GM18909 (cell line): ENCODE data around the gene SH3BP1.
"Not testable (repeated sequence)": the region's sequence is repeated elsewhere in the genome, so short reads cannot be mapped to it uniquely, and the experiment has no call there.

Source experiments
- ATAC-seq: cut with Tn5 transposase; IDR thresholded peaks from one replicate; pipeline ENCODE4 v1.9.1; 2021; ENCODE audit warnings: mild to moderate bottlenecking; ENCODE audit not compliant: unreplicated experiment, poor library complexity

Gene SH3BP1

GRCh38 chr22:37633089-37633624, 6.3 kb upstream of the SH3BP1 start:
- ATAC-seq, result peak; percentile 65

DNA sequence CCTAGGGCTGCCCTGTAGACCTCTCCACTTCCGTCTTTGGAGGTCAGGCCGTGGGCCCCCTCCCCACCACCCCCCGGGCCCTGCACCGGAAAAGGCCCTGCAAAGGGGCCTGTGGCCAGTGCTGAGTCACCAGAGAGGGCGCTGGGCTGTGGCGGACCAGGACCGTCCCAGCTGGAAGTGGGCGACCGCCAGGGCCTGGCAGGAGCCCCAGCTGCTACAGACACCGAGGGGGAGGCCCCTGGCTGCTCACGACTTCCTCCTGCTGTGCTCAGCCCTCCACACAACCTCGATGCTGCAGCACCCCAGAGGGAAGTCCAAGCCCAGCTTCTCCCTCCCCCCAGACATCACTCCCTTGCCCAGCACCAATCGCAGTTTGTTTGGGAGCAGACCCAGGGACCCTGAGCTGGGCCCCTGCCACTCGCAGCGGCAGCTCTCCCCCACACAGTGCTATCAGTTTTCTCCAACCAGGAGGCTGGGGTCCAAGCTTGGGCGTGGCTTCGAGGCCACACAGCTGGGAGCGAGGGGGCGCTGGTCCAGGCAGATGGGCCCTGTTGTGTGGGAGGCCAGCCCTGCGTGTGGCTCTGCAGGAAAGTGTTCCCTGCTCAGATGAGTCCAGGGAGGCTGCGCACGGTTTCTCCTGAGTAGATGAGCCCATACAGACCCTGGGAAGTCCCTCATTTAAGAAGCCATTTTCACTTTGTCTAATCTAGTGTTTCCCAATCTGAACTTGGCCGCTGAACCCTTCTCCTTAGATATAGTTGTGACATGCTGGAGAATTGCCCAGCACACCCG, 5.6 kb upstream of the SH3BP1 start:
- peak; percentile 58 for ATAC-seq

GRCh38 chr22:37634417-37634924, 5.0 kb upstream of the SH3BP1 start:
- ATAC-seq, result no peak

DNA sequence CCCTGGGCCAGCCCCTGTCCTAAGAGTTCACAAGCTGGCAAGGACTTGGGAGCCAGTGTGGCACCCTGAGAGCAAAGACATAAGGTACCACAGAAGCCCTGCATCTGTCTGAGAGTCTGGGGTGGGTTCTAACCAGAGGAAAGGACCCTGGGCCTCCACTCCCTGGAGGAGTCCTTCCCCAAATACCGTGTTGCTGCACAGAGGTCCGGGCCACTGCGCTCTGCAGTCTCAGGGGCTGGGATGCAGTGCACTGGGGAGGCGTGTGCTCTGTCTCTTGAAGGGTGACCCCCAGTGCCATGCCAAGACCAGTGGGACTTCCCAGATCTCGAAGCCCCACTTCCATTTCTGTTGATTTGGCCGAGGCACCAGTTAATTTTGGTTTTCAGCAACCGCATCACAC, 4.3 kb upstream of the SH3BP1 start:
- no peak for ATAC-seq

- no peak for ATAC-seq
These were observed 3.1 kb upstream of the SH3BP1 start for GRCh38 chr22:37636186-37636948.

GRCh38 chr22:37636949-37637273, 2.6 kb upstream of the SH3BP1 start:
- ATAC-seq, result no peak

DNA sequence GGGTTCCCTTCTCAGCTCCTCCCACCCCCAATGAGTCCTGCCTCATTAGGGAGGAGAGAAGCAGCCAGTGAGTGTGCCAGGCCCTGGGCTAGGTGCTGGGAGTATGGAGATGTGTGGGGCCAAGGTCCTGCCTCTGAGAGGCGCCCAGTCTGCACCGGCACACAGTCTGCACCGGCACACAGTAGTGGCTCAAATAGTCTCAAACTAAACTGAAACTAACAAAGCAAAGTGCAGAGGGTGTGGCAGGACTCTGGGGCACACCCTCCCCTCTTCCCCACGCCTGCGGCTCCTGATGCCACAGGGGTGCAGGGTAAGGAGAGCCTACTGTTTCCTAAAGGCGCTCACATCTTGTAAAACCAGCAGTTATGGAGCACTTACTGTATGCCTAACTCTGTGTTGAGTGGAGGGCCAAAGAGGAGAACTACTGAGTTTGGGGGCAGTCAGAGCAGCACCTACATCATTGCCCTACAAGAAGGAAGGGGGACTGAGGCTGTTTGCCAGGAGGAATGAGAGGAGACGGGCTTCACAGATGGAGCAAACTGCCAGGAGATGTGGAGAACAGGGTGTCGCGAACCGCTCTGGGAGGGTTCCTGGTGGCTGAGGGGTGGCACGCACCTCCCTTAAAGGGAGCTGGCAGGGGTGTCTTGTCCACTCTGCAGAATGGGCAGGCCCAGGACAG, 939 bp upstream of the SH3BP1 start:
- no peak for ATAC-seq

DNA sequence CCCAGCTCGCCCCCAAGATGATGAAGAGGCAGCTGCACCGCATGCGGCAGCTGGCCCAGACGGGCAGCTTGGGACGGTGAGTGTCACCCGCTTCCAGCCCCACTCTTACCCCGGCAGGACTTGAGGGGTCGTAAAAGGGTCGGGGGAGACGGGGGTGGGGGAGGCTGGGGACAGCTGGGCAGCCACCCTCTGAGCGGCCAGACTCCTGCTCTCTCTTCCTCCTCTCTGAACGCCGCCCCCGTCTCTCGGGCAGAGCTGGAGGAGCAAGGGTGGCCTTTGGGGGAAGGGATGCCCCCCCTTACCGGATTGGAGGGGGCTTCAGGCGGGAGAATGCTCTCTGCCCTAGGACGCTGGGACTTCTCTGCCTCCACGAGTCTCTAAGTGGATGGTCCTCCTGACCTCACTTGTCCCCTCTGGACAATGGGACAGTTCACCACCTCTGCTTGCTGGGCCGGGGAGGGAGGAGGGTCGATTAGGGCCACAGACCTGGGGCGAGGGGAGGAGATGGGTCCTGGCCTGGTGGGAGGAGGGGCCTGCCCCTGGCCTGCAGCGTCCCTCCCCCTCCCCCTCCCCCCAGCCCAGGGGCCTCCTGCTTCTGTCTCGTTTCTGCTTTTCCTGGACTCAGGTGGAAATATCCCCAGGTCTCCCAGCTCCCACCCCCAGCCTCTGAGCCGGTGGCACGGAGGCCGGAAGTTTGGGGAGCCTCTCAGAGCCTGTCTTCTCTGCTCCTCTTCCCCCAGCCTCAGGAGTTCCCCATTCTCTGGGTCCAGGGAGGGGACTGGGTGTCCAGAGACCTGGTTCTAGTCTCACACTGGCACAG, 512 bp downstream of the SH3BP1 start:
- ATAC-seq, result no peak

DNA sequence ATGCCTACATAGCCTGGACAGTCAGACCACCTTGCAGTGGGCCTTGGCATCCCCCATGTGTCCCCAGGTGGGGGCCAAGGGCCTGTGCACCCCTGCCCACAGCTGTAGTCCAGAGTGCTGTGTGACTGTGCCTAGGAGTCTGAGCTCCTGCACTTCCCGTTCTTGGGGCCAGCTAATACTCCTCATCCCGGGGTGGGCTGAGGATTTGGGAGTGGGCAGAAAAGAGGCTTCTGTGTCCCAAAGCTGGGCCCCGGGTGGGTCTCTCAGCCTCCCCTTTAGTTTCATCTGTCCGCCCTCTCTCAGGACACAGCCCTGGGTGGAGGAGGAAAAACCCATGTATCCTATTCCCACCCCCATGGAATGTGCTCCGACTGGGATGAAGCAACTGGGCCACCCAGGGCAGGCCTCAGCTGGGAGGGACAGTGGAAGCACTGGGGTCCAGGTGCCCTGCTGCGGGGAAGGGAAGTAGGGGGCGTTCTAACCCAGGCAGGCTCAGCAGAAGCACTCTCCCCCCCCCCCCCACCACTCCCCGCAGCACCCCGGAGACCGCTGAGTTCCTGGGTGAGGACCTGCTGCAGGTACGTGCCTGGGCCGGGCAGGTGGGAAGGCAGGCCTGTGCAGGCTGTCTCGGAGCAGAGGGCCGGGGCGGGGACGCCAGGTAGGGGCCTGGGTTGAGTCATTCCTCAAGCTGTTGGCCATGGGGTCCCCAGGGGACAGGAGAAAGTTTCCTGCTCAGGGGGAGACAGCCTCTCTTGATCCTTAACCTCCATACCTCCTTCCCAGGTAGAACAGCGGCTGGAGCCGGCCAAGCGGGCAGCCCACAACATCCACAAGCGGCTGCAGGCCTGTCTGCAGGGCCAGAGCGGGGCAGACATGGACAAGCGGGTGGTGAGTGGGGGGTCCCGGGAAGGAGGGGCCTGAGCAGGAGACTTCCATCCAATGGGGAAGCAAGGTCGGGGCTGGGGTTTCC, 1.4 kb downstream of the SH3BP1 start:
- no peak for ATAC-seq

DNA sequence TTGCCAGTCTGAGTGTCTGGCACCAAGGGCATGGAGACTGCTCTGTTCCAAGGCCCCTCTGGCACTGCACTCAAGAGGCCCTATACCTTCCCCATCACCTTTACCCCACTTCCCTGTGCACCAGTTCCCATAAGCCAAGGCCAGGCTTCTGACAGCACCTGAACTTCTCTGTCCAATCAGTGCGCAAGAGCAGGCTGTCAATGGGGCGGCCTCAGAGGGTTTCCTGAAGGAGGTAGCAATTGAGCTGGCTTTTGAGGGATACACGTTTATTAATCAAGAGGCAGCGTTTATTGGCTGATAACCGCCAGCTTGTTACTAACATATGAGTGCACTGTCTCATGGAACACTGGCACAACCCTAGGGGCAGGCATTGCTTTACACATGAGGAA, 2.1 kb downstream of the SH3BP1 start:
- ATAC-seq, result no peak

DNA sequence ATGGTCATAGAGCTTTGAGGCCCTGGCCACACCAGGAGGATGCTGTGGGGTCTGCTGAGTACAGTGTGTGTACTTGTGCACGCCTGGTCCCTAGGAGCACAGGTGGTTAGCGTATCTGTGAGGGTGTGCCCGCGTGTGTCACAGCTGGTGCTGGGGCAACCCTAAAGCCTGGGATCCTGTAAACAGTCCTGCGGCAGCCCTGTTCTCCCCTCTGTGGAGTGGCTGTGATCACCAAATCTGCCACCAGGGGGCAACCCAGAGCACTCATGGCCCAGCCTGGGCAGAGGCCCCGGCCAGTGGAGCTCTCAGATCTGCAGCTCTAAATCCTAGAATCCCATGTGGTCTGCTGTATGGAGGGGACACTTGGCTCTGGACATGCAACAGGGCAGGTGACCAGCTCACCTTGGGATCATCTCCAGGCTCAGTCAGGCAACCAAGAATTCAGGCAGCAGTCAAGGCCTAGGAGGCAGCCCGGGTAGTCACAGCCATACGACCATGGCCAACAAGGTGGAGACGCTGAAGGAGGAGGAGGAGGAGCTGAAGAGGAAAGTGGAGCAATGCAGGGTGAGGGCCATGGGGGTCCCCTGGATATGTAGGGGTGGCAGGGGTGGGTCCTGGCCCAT, 3.9 kb downstream of the SH3BP1 start:
- ATAC-seq, result peak; percentile 41

GRCh38 chr22:37647317-37647716, 7.8 kb downstream of the SH3BP1 start:
- ATAC-seq, result no peak

DNA sequence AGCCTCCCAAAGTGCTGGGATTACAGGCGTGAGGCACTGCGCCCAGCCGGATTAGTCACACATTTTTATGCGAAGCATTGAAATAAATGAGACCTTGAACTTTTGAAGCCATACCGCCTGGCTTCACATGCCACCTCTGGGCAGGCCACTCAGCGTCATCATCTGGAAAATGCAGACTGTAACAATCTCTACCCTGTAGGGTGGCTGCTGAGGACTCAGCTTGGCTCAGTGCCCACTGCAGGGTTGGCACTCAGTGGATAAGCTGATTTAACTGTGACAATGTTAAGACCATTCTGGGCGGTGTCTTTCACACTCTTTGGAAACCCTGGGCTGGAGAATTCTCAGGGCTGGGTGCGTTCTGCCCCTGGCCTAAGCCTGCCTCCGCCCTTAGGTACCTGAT, 8.5 kb downstream of the SH3BP1 start:
- no peak for ATAC-seq

DNA sequence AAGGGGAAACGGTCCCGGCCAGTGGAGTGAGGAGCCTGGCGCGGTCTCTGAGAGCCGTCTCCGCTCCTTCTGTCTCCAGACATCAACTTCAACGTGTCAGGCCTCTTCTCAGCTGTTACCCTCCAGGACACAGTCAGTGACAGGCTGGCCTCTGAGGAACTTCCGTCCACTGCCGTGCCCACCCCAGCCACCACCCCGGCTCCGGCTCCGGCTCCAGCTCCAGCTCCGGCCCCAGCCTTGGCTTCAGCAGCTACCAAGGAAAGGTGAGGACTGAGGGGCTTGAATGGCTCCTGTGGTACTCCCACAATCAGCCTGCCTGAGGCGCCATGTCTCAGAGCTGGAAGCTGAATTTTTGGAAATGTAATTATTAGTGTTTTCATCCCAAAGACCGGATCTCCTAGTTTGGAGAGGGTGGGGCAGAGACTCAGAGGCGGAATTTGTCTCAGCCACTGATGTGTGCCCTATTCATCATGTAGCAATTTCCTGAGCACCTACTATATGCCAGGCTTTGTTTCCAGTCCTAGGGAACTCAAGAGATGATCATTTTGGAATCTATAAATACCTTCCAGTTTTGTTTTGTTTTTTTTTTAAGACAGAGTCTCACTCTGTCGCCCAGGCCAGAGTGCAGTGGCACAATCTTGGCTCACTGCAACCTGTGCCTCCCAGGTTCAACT, 11.1 kb downstream of the SH3BP1 start:
- no peak for ATAC-seq

DNA sequence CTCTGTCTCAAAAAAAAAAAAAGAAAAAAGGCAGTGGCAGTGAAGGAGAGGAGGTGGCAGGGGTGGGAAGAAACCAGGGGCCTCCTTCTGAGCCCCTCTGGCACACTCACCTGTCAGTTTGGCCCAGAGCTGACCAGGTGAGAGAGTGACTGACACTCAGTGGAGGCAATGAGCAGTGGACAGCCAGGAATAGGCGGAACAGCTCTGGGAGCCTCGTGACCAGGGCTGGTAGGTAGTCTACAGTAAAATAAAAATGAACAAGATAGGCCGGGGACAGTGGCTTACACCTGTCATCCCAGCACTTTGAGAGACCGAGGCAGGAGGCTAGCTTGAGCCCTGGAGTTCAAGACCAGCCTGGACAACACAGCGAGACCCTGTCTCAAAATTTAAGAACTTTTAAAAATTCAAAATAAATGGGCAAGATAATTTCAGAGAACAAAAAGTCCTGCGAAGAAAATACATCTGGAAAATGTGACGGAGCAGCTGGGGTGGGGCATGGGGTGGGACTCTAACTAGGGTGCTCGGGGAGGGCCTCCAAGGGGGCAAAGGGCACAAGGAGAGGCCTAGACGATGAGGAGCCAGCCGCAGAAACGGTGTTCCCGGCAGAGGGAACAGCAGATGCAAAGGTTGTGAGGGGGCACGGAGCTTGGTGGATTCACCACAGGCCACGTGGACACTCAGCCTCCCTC, 15.2 kb downstream of the SH3BP1 start:
- no peak for ATAC-seq

DNA sequence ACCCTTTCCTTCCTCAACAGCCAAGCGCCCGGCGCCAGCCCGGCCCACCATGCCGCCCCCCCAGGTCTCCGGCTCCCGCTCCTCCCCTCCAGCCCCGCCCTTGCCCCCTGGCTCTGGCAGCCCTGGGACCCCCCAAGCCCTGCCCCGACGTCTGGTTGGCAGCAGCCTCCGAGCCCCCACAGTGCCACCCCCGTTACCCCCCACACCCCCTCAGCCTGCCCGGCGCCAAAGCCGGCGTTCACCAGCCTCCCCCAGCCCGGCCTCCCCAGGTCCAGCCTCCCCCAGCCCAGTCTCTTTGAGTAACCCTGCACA, 15.7 kb downstream of the SH3BP1 start:
- ATAC-seq, result no peak

- not testable (repeated sequence) for ATAC-seq
These were observed 17.1 kb downstream of the SH3BP1 start for GRCh38 chr22:37656583-37656982.
